Sigmoid colon (tissue), 7 donors: ENCODE results near the gene PAPPA. TPM values are rescaled to one million over a fixed set of nuclear protein-coding genes. Genes with fewer than 3 reads are reported as not detected.

ENCODE experiments used
- DNase-seq: peaks from one replicate; pipeline ENCODE4 v3.0.0-alpha.2; 2019
- H3K27ac ChIP-seq, 4 donors: fragments of 200-600 bp; sonication (generic); one replicate each; pipeline ENCODE4 v1.5.1; 2016 to 2019; ENCODE audit warnings: mild to moderate bottlenecking in 1 of 4
- H3K27me3 ChIP-seq, 3 donors: fragments of 200-600 bp; sonication (generic); one replicate each; pipeline ENCODE4 v1.5.1; 2019; ENCODE audit warnings: mild to moderate bottlenecking in 1 of 3
- H3K36me3 ChIP-seq, 4 donors: fragments of 200-600 bp; sonication (generic); one replicate each; pipeline ENCODE4 v1.5.1; 2016 to 2019
- H3K4me1 ChIP-seq, 4 donors: fragments of 200-600 bp; sonication (generic); one replicate each; pipeline ENCODE4 v1.5.1; 2017 to 2019
- H3K4me3 ChIP-seq, 4 donors: fragments of 200-600 bp; sonication (generic); one replicate each; pipeline ENCODE4 v1.5.1; 2017 to 2019; ENCODE audit warnings: mild to moderate bottlenecking in 2 of 4, moderate library complexity in 1 of 4
- H3K9me3 ChIP-seq, 4 donors: fragments of 200-600 bp in 3 of 4; sonication (generic) in 3 of 4; one replicate each; pipeline versions ENCODE4 v1.5.1 to v1.6.1; 2013 to 2019
- CTCF ChIP-seq, 4 experiments: fragments of 450-650 bp in 3 of 4; fragments of 200-600 bp in 1 of 4; IDR thresholded peaks; one replicate each; pipeline ENCODE4 v1.5.1; 2016 to 2019; ENCODE audit warnings: antibody characterized with exemption in 4 of 4, mild to moderate bottlenecking in 3 of 4, moderate library complexity in 2 of 4
- EP300 ChIP-seq, 4 donors: sonication (generic); formaldehyde crosslinking; IDR thresholded peaks; one replicate each; pipeline ENCODE4 v1.6.1; 2017; ENCODE audit warnings: antibody characterized with exemption in 4 of 4
- POLR2A ChIP-seq, 2 donors: fragments of 450-650 bp; IDR thresholded peaks; one replicate each; pipeline ENCODE4 v1.6.1; 2016; ENCODE audit warnings: antibody characterized with exemption in 2 of 2, mild to moderate bottlenecking in 2 of 2, moderate library complexity in 2 of 2
- POLR2AphosphoS5 ChIP-seq, 4 donors: sonication (generic); formaldehyde crosslinking; IDR thresholded peaks; one replicate each; pipeline ENCODE4 v1.6.1; 2017; ENCODE audit warnings: antibody characterized with exemption in 4 of 4
- WGBS, 2 donors: extraction: QIAGEN DNeasy Blood & Tissue Kit; methylation state at CpG; one replicate each; pipeline ENCODE4 v1.1.7; 2013; 5-methylcytosine and 5-hydroxymethylcytosine counted together
- intact Hi-C: fragments of 100-400 bp; cut with DNase I; formaldehyde crosslinking; loops from one replicate; pipeline ENCODE4 v1.15.1; 2023
- polyA plus RNA-seq, 3 donors: library from polyadenylated mRNA; stranded (reverse); fragments of 200-250 nt; gene quantifications; one replicate each; pipeline ENCODE4 v1.2.3, GENCODE V29; 2013
- total RNA-seq, 4 donors: library from RNA; depleted of rRNA; stranded (reverse); fragments of >200 nt; gene quantifications; one replicate each; pipeline ENCODE4 v1.1.0, GENCODE V29; 2016
- donor health status: healthy with polysubstance abuse.
- donor health status: Bipolar disorder and iron deficiency.
- donor health status: healthy.

The PAPPA gene
- total and polyA plus RNA-seq, 7 donors = under 0.01 to 6.6 (median 3.6) TPM

- peaks cover 0 to 12% (median 1%) of the 10 kb centered on the region in 4 donors for H3K4me1 ChIP-seq
- no peak for DNase-seq
- no peaks in the 10 kb centered on the region for H3K9me3 ChIP-seq
- no peak overlapping the region for H3K4me3 ChIP-seq
- H3K36me3 ChIP-seq = no peaks in the 10 kb centered on the region
- WGBS, 2 donors = 70 to 73% methylated on average over 8 of the region's 8 CpGs
- no peak for TF ChIP-seq POLR2A (IDR thresholded peaks at IDR 0.05)
- TF ChIP-seq CTCF (IDR thresholded peaks at IDR 0.05) = no peak
- TF ChIP-seq POLR2AphosphoS5 (IDR thresholded peaks at IDR 0.05) = no peak
- TF ChIP-seq EP300 (IDR thresholded peaks at IDR 0.05) = no peak
- H3K27me3 ChIP-seq = no peaks in the 10 kb centered on the region
- H3K27ac ChIP-seq = peak overlapping the region in 2 of 4 donors; percentile 19 to 27
- intact Hi-C loops = loop anchor here (10.0 kb wide), 1 partner anchor 88 kb away; no protein-coding TSS in a partner anchor
Observed at GRCh38 chr9:116377179-116377798, 223.7 kb downstream of the PAPPA start.

GRCh38 chr9:116378873-116379272 is 225.3 kb downstream of the PAPPA start:
- H3K27ac ChIP-seq = no peak overlapping the region
- intact Hi-C loops = loop anchor here (10.0 kb wide), 1 partner anchor 86 kb away; no protein-coding TSS in a partner anchor

GRCh38 chr9:116379821-116380220 is 226.2 kb downstream of the PAPPA start:
- no peak for DNase-seq
- H3K4me1 ChIP-seq = peaks cover 0 to 12% (median 1%) of the 10 kb centered on the region in 4 donors
- TF ChIP-seq POLR2AphosphoS5 (IDR thresholded peaks at IDR 0.05) = no peak
- no peak for TF ChIP-seq EP300 (IDR thresholded peaks at IDR 0.05)
- no peaks in the 10 kb centered on the region for H3K27me3 ChIP-seq
- H3K4me3 ChIP-seq = no peak overlapping the region
- H3K27ac ChIP-seq = no peak overlapping the region
- H3K36me3 ChIP-seq = no peaks in the 10 kb centered on the region
- intact Hi-C loops = loop anchor here (10.0 kb wide), 1 partner anchor 85 kb away; no protein-coding TSS in a partner anchor
- WGBS, 2 donors = 88% methylated on average over 2 of the region's 2 CpGs
- H3K9me3 ChIP-seq = no peaks in the 10 kb centered on the region

More at GRCh38 chr9:116378873-116379272, 225.3 kb downstream of the PAPPA start:
- no peak for DNase-seq
- Histone ChIP-seq H3K4me1 (peaks cover 0 to 12% (median 1%) of the 10 kb centered on the region in 4 donors), H3K27me3 (no peaks in the 10 kb centered on the region), H3K36me3 (no peaks in the 10 kb centered on the region), H3K4me3 (no peak overlapping the region), H3K9me3 (no peaks in the 10 kb centered on the region)
- TF ChIP-seq EP300 (IDR thresholded peaks at IDR 0.05) (no peak), CTCF (IDR thresholded peaks at IDR 0.05) (no peak), POLR2AphosphoS5 (IDR thresholded peaks at IDR 0.05) (no peak), POLR2A (IDR thresholded peaks at IDR 0.05) (no peak)
- 91 to 94% methylated on average over 2 of the region's 2 CpGs for WGBS, 2 donors

GRCh38 chr9:116380496-116380995 is 227.0 kb downstream of the PAPPA start:
- Histone ChIP-seq H3K27ac (no peak overlapping the region), H3K27me3 (no peaks in the 10 kb centered on the region), H3K4me3 (no peak overlapping the region), H3K9me3 (no peaks in the 10 kb centered on the region), H3K36me3 (no peaks in the 10 kb centered on the region), H3K4me1 (peaks cover 0 to 12% (median 1%) of the 10 kb centered on the region in 4 donors)
- intact Hi-C loops = no loop called here
- TF ChIP-seq EP300 (IDR thresholded peaks at IDR 0.05) = no peak
- TF ChIP-seq POLR2A (IDR thresholded peaks at IDR 0.05) = no peak
- TF ChIP-seq POLR2AphosphoS5 (IDR thresholded peaks at IDR 0.05) = no peak
- TF ChIP-seq CTCF (IDR thresholded peaks at IDR 0.05) = no peak
- no peak for DNase-seq

GRCh38 chr9:116381350-116381749 is 227.8 kb downstream of the PAPPA start:
- H3K36me3 ChIP-seq = no peaks in the 10 kb centered on the region
- peaks cover 0 to 12% (median 1%) of the 10 kb centered on the region in 4 donors for H3K4me1 ChIP-seq
- H3K4me3 ChIP-seq = no peak overlapping the region
- H3K27ac ChIP-seq = no peak overlapping the region
- no peaks in the 10 kb centered on the region for H3K9me3 ChIP-seq
- no peak for TF ChIP-seq CTCF (IDR thresholded peaks at IDR 0.05)
- peak in 1 of 4 donors; percentile 16 for TF ChIP-seq POLR2AphosphoS5 (IDR thresholded peaks at IDR 0.05)
- intact Hi-C loops = no loop called here
- no peak for DNase-seq
- WGBS, 2 donors = 83 to 87% methylated on average over 2 of the region's 2 CpGs
- H3K27me3 ChIP-seq = no peaks in the 10 kb centered on the region
